Measurements from ENCODE around the gene LRP2.

The LRP2 gene

DNA sequence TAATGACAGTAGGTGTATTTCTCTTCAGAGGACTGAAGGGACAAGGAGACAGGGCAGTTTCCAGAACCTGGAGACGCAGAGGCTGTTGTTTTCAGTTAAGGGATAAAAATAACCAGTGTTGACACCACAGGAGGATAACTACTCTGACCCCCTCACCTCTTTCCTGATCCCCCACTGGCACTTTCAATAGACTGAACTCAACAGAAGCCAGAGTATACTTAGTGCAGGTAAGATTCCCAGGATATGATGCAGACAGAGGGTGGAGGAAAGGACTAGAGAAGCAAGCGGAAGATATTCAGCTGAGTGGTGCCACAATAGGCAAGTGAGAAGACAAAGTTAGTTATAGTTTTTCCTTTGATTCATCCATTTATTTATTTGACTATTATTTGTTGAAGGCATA, 273.2 kb downstream of the LRP2 start:
- H3K9me3 ChIP-seq (ENCODE audit: control extremely low read depth in 1 of 5, control insufficient read depth in 4 of 5, insufficient read depth in 2 of 5, low read depth in 1 of 5, low read length in 4 of 5), result peaks cover 0 to 3% (median 0%) of the 10 kb centered on the region in 5 experiments
- WGBS (ENCODE audit: insufficient coverage), result no CpG with 5 or more reads among the region's 2 CpGs
- ChIA-PET POLR2A (no interaction called here), CTCF (no interaction called here)
- H3K4me1 ChIP-seq (ENCODE audit: control extremely low read depth in 1 of 4, control insufficient read depth in 4 of 4, insufficient read depth in 4 of 4, low read length in 3 of 4), result peaks cover 0 to 12% (median 6%) of the 10 kb centered on the region in 4 experiments
- H3K4me3 ChIP-seq (ENCODE audit: control insufficient read depth in 1 of 7, extremely low read depth in 1 of 7, insufficient read depth in 4 of 7, low read depth in 2 of 7, low read length in 6 of 7), result no peak overlapping the region
- no peak overlapping the region for H3K27ac ChIP-seq (ENCODE audit: insufficient read depth in 1 of 2, low read depth in 1 of 2, low read length in 2 of 2, poor library complexity in 1 of 2, severe bottlenecking in 2 of 2)
- no peaks in the 10 kb centered on the region for H3K36me3 ChIP-seq (ENCODE audit: control insufficient read depth in 4 of 4, insufficient read depth in 4 of 4, low read length in 3 of 4)
- no peak for DNase-seq
- no peaks in the 10 kb centered on the region for H3K27me3 ChIP-seq (replicated peaks in 2 of 5; ENCODE audit: control insufficient read depth in 4 of 5, insufficient read depth in 5 of 5, low read length in 4 of 5)

- H3K4me3 ChIP-seq (ENCODE audit: control insufficient read depth in 1 of 7, extremely low read depth in 1 of 7, insufficient read depth in 4 of 7, low read depth in 2 of 7, low read length in 6 of 7), result no peak overlapping the region
- H3K36me3 ChIP-seq (ENCODE audit: control insufficient read depth in 4 of 4, insufficient read depth in 4 of 4, low read length in 3 of 4), result no peaks in the 10 kb centered on the region
- peaks cover 0 to 3% (median 0%) of the 10 kb centered on the region in 5 experiments for H3K9me3 ChIP-seq (ENCODE audit: control extremely low read depth in 1 of 5, control insufficient read depth in 4 of 5, insufficient read depth in 2 of 5, low read depth in 1 of 5, low read length in 4 of 5)
- H3K27me3 ChIP-seq (replicated peaks in 2 of 5; ENCODE audit: control insufficient read depth in 4 of 5, insufficient read depth in 5 of 5, low read length in 4 of 5), result no peaks in the 10 kb centered on the region
- H3K27ac ChIP-seq (ENCODE audit: insufficient read depth in 1 of 2, low read depth in 1 of 2, low read length in 2 of 2, poor library complexity in 1 of 2, severe bottlenecking in 2 of 2), result no peak overlapping the region
- no peak for DNase-seq
- CTCF ChIA-PET, result no interaction called here
- 100% methylated on average over 4 of the region's 6 CpGs for WGBS (ENCODE audit: insufficient coverage)
- peaks cover 0 to 12% (median 6%) of the 10 kb centered on the region in 4 experiments for H3K4me1 ChIP-seq (ENCODE audit: control extremely low read depth in 1 of 4, control insufficient read depth in 4 of 4, insufficient read depth in 4 of 4, low read length in 3 of 4)
- POLR2A ChIA-PET, result no interaction called here
Measured at GRCh38 chr2:169087757-169088379, 274.5 kb downstream of the LRP2 start.

DNA sequence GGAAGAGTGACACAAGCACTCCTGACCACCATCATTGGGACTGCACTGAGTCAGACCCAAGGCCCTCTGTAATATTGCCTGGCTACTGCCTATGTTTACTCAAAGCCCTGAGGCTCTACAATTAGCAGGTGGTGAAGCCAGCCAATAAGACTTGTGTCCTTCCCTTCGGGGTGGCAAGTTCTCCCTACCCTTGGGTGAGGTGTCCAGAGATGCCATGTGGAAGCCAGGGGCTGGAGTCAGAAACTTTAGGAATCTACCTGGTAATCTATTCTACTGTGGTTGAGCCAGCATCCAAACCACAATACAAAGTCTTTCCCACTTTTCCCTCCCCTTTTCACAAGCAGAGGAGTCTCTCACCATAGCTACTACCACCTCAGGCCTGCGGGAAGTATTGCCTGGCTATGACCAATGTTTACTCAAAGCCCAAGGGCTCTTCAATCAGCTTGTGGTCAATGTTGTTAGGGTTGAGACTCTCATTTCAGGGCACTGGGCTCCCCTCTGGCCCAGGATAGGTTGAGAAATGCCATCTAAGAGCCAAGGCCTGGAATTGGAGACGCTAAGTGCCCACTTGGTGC, 275.4 kb downstream of the LRP2 start:
- no peak overlapping the region for H3K27ac ChIP-seq (ENCODE audit: insufficient read depth in 1 of 2, low read depth in 1 of 2, low read length in 2 of 2, poor library complexity in 1 of 2, severe bottlenecking in 2 of 2)
- H3K36me3 ChIP-seq (ENCODE audit: control insufficient read depth in 4 of 4, insufficient read depth in 4 of 4, low read length in 3 of 4), result no peaks in the 10 kb centered on the region
- ChIA-PET CTCF (no interaction called here), POLR2A (no interaction called here)
- no peak for DNase-seq
- H3K27me3 ChIP-seq (replicated peaks in 2 of 5; ENCODE audit: control insufficient read depth in 4 of 5, insufficient read depth in 5 of 5, low read length in 4 of 5), result no peaks in the 10 kb centered on the region
- H3K4me1 ChIP-seq (ENCODE audit: control extremely low read depth in 1 of 4, control insufficient read depth in 4 of 4, insufficient read depth in 4 of 4, low read length in 3 of 4), result peaks cover 0 to 12% (median 6%) of the 10 kb centered on the region in 4 experiments
- peaks cover 0 to 3% (median 0%) of the 10 kb centered on the region in 5 experiments for H3K9me3 ChIP-seq (ENCODE audit: control extremely low read depth in 1 of 5, control insufficient read depth in 4 of 5, insufficient read depth in 2 of 5, low read depth in 1 of 5, low read length in 4 of 5)
- no peak overlapping the region for H3K4me3 ChIP-seq (ENCODE audit: control insufficient read depth in 1 of 7, extremely low read depth in 1 of 7, insufficient read depth in 4 of 7, low read depth in 2 of 7, low read length in 6 of 7)
- 94% methylated on average over 2 of the region's 3 CpGs for WGBS (ENCODE audit: insufficient coverage)

DNA sequence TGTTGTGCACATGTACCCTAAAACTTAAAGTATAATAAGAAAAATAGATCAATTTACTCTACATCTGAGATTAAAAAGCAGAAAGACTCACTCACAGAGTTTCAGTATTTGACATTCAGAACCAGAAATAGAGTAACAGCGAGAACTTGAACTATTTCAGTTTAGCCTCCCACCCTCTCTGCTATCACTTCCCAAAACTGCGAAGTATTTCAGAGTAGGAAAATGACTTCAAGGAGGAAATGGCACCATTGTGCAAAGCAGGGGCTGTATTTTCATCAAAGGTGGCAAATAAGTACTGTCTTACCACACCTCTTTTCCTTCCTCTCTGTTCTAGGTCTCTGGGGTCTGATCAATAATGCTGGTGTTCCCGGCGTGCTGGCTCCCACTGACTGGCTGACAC, 279.3 kb downstream of the LRP2 start:
- H3K36me3 ChIP-seq (ENCODE audit: control insufficient read depth in 4 of 4, insufficient read depth in 4 of 4, low read length in 3 of 4), result no peaks in the 10 kb centered on the region
- no peak for DNase-seq
- no peak overlapping the region for H3K27ac ChIP-seq (ENCODE audit: insufficient read depth in 1 of 2, low read depth in 1 of 2, low read length in 2 of 2, poor library complexity in 1 of 2, severe bottlenecking in 2 of 2)
- no peaks in the 10 kb centered on the region for H3K27me3 ChIP-seq (replicated peaks in 2 of 5; ENCODE audit: control insufficient read depth in 4 of 5, insufficient read depth in 5 of 5, low read length in 4 of 5)
- peaks cover 0 to 3% (median 0%) of the 10 kb centered on the region in 5 experiments for H3K9me3 ChIP-seq (ENCODE audit: control extremely low read depth in 1 of 5, control insufficient read depth in 4 of 5, insufficient read depth in 2 of 5, low read depth in 1 of 5, low read length in 4 of 5)
- 94% methylated on average over 3 of the region's 4 CpGs for WGBS (ENCODE audit: insufficient coverage)
- CTCF ChIA-PET, result no interaction called here
- POLR2A ChIA-PET, result no interaction called here
- peaks cover 2 to 16% (median 8%) of the 10 kb centered on the region in 4 experiments for H3K4me1 ChIP-seq (ENCODE audit: control extremely low read depth in 1 of 4, control insufficient read depth in 4 of 4, insufficient read depth in 4 of 4, low read length in 3 of 4)
- peak overlapping the region in 1 of 7 experiments; percentile 37 for H3K4me3 ChIP-seq (ENCODE audit: control insufficient read depth in 1 of 7, extremely low read depth in 1 of 7, insufficient read depth in 4 of 7, low read depth in 2 of 7, low read length in 6 of 7)

GRCh38 chr2:169081551-169081950, 280.8 kb downstream of the LRP2 start:
- 92% methylated on average over 4 of the region's 5 CpGs for WGBS (ENCODE audit: insufficient coverage)
- H3K4me3 ChIP-seq (ENCODE audit: control insufficient read depth in 1 of 7, extremely low read depth in 1 of 7, insufficient read depth in 4 of 7, low read depth in 2 of 7, low read length in 6 of 7), result no peak overlapping the region
- ChIA-PET CTCF (interaction anchor here (0.9 to 1.3 kb wide), 3 partner anchors 12 to 51 kb away, joined by 3 to 5 read pairs (median 4); no protein-coding TSS in a partner anchor), POLR2A (no interaction called here)
- H3K27me3 ChIP-seq (replicated peaks in 2 of 5; ENCODE audit: control insufficient read depth in 4 of 5, insufficient read depth in 5 of 5, low read length in 4 of 5), result no peaks in the 10 kb centered on the region
- no peak overlapping the region for H3K27ac ChIP-seq (ENCODE audit: insufficient read depth in 1 of 2, low read depth in 1 of 2, low read length in 2 of 2, poor library complexity in 1 of 2, severe bottlenecking in 2 of 2)
- peaks cover 2 to 21% (median 8%) of the 10 kb centered on the region in 4 experiments for H3K4me1 ChIP-seq (ENCODE audit: control extremely low read depth in 1 of 4, control insufficient read depth in 4 of 4, insufficient read depth in 4 of 4, low read length in 3 of 4)
- H3K9me3 ChIP-seq (ENCODE audit: control extremely low read depth in 1 of 5, control insufficient read depth in 4 of 5, insufficient read depth in 2 of 5, low read depth in 1 of 5, low read length in 4 of 5), result peaks cover 0 to 3% (median 0%) of the 10 kb centered on the region in 5 experiments
- no peaks in the 10 kb centered on the region for H3K36me3 ChIP-seq (ENCODE audit: control insufficient read depth in 4 of 4, insufficient read depth in 4 of 4, low read length in 3 of 4)
- no peak for DNase-seq

DNA sequence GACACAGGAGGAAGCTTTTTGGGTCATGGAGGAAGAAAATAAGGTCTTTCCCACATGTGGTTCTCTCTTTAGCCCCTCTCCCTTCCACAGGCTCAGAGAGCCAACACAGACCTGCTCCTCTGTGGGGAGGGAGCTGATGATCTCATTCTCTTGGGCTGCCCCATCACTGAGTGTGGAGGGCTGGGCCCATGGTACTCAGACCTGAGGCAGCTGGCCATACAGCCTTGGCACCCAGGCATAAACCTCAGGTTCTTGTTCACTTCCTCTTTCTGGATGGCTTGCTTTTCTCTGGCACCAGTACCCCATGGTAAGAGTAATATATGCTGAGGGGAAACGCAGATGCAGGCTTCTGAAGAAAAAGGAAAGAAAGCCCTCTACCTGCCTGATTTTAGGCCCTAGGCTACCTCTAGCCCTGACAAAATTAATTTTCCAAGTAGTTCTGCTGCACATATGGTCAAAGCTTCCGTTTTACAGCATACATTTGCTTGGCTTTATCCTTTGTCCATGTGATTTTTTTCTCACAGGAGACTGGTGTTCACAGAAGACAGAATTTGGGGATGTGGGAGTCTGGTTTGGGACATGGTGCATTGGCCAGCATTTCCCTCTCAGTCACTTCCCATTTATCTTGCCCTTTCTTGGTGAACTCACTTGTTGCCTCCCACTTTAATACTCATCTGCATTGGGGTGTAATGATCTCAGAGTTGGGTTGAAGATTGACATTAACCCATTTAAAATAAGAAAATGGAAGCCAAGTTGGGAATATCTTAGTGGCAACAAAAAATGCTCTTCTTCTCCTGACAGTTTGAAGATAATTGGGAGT, 281.9 kb downstream of the LRP2 start:
- CTCF ChIA-PET, result no interaction called here
- Histone ChIP-seq H3K27me3 (replicated peaks in 2 of 5; ENCODE audit: control insufficient read depth in 4 of 5, insufficient read depth in 5 of 5, low read length in 4 of 5) (no peaks in the 10 kb centered on the region), H3K27ac (ENCODE audit: insufficient read depth in 1 of 2, low read depth in 1 of 2, low read length in 2 of 2, poor library complexity in 1 of 2, severe bottlenecking in 2 of 2) (no peak overlapping the region), H3K4me1 (ENCODE audit: control extremely low read depth in 1 of 4, control insufficient read depth in 4 of 4, insufficient read depth in 4 of 4, low read length in 3 of 4) (peaks cover 2 to 21% (median 8%) of the 10 kb centered on the region in 4 experiments), H3K9me3 (ENCODE audit: control extremely low read depth in 1 of 5, control insufficient read depth in 4 of 5, insufficient read depth in 2 of 5, low read depth in 1 of 5, low read length in 4 of 5) (no peaks in the 10 kb centered on the region), H3K36me3 (ENCODE audit: control insufficient read depth in 4 of 4, insufficient read depth in 4 of 4, low read length in 3 of 4) (no peaks in the 10 kb centered on the region), H3K4me3 (ENCODE audit: control insufficient read depth in 1 of 7, extremely low read depth in 1 of 7, insufficient read depth in 4 of 7, low read depth in 2 of 7, low read length in 6 of 7) (no peak overlapping the region)
- WGBS (ENCODE audit: insufficient coverage), result 64% methylated on average over 1 of the region's 2 CpGs
- peak; percentile 29 to 90 (median 84) for DNase-seq
- POLR2A ChIA-PET, result no interaction called here

Data from common myeloid progenitor, CD34-positive (primary cell).